ENCODE data around the gene TTC28.

DNA sequence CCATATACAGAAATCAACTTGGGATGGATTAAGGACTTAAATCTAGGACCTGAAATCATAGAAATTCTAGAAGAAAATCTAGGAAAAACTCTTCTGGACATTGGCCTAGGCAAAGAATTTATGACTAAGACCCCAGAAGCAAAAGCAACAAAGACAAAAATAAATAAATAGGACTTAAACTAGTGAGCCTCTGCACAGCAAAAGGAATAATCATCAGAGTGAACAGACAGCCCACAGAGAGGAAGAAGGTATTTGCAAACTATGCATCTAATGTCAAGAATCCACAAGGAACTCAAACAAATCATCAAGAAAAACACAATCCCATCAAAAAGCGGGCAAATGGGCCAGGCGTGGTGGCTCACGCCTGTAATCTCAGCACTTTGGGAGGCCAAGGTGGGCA is 32.4 kb downstream of the TTC28 start:
- TF ChIP-seq, protein P1, sequence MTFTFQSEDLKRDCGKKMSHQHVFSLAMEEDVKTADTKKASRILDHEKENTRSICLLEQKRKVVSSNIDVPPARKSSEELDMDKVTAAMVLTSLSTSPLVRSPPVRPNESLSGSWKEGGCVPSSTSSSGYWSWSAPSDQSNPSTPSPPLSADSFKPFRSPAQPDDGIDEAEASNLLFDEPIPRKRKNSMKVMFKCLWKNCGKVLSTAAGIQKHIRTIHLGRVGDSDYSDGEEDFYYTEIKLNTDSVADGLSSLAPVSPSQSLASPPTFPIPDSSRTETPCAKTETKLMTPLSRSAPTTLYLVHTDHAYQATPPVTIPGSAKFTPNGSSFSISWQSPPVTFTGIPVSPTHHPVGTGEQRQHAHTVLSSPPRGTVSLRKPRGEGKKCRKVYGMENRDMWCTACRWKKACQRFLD (tag by site-specific recombination; IDR thresholded peaks at IDR 0.05), result no peak
- no peak for TF ChIP-seq MYNN (tag by site-specific recombination; IDR thresholded peaks at IDR 0.05; ENCODE audit: borderline replicate concordance)
- TF ChIP-seq, protein P2, sequence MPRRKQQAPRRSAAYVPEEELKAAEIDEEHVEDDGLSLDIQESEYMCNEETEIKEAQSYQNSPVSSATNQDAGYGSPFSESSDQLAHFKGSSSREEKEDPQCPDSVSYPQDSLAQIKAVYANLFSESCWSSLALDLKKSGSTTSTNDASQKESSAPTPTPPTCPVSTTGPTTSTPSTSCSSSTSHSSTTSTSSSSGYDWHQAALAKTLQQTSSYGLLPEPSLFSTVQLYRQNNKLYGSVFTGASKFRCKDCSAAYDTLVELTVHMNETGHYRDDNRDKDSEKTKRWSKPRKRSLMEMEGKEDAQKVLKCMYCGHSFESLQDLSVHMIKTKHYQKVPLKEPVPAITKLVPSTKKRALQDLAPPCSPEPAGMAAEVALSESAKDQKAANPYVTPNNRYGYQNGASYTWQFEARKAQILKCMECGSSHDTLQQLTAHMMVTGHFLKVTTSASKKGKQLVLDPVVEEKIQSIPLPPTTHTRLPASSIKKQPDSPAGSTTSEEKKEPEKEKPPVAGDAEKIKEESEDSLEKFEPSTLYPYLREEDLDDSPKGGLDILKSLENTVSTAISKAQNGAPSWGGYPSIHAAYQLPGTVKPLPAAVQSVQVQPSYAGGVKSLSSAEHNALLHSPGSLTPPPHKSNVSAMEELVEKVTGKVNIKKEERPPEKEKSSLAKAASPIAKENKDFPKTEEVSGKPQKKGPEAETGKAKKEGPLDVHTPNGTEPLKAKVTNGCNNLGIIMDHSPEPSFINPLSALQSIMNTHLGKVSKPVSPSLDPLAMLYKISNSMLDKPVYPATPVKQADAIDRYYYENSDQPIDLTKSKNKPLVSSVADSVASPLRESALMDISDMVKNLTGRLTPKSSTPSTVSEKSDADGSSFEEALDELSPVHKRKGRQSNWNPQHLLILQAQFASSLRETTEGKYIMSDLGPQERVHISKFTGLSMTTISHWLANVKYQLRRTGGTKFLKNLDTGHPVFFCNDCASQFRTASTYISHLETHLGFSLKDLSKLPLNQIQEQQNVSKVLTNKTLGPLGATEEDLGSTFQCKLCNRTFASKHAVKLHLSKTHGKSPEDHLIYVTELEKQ (tag by site-specific recombination; IDR thresholded peaks at IDR 0.05; ENCODE audit: borderline replicate concordance), result no peak
- TF ChIP-seq, protein P3, sequence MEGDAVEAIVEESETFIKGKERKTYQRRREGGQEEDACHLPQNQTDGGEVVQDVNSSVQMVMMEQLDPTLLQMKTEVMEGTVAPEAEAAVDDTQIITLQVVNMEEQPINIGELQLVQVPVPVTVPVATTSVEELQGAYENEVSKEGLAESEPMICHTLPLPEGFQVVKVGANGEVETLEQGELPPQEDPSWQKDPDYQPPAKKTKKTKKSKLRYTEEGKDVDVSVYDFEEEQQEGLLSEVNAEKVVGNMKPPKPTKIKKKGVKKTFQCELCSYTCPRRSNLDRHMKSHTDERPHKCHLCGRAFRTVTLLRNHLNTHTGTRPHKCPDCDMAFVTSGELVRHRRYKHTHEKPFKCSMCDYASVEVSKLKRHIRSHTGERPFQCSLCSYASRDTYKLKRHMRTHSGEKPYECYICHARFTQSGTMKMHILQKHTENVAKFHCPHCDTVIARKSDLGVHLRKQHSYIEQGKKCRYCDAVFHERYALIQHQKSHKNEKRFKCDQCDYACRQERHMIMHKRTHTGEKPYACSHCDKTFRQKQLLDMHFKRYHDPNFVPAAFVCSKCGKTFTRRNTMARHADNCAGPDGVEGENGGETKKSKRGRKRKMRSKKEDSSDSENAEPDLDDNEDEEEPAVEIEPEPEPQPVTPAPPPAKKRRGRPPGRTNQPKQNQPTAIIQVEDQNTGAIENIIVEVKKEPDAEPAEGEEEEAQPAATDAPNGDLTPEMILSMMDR (tag by site-specific recombination; IDR thresholded peaks at IDR 0.05), result no peak
- no peak for TF ChIP-seq ZNF626 (tag by site-specific recombination; IDR thresholded peaks at IDR 0.05)
- TF ChIP-seq, protein P4, sequence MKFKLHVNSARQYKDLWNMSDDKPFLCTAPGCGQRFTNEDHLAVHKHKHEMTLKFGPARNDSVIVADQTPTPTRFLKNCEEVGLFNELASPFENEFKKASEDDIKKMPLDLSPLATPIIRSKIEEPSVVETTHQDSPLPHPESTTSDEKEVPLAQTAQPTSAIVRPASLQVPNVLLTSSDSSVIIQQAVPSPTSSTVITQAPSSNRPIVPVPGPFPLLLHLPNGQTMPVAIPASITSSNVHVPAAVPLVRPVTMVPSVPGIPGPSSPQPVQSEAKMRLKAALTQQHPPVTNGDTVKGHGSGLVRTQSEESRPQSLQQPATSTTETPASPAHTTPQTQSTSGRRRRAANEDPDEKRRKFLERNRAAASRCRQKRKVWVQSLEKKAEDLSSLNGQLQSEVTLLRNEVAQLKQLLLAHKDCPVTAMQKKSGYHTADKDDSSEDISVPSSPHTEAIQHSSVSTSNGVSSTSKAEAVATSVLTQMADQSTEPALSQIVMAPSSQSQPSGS (tag by site-specific recombination; IDR thresholded peaks at IDR 0.05; ENCODE audit: low read depth), result no peak
- no peak for TF ChIP-seq ZNF830 (tag by site-specific recombination; IDR thresholded peaks at IDR 0.05; ENCODE audit: low read depth)
- TF ChIP-seq REST (tag by site-specific recombination; IDR thresholded peaks at IDR 0.05), result no peak
- TF ChIP-seq ZNF248 (tag by site-specific recombination; IDR thresholded peaks at IDR 0.05), result no peak
- TF ChIP-seq ZNF140 (tag by site-specific recombination; IDR thresholded peaks at IDR 0.05), result no peak

Data from HEK293 (cell line).